ENCODE data around the gene PELI1.

Gene PELI1

GRCh38 chr2:64144057-64145013 lies at the start of gene PELI1:
TSS of gene PELI1 (minus strand) at chr2:64144420. CDS start at chr2:64108310, 36,110 bp downstream.
- peak; percentile 97 for DNase-seq

GRCh38 chr2:64193491-64193890 lies 49.3 kb upstream of the PELI1 start:
- DNase-seq = no peak

- no peak for DNase-seq
Observed at GRCh38 chr2:64192664-64193105, 48.5 kb upstream of the PELI1 start.

GRCh38 chr2:64192125-64192479 lies 47.9 kb upstream of the PELI1 start:
- DNase-seq = no peak

GRCh38 chr2:64189586-64189985 lies 45.4 kb upstream of the PELI1 start:
- DNase-seq = no peak

- DNase-seq = no peak
Observed at GRCh38 chr2:64189167-64189566, 44.9 kb upstream of the PELI1 start.

- DNase-seq = no peak
Observed at GRCh38 chr2:64186699-64187605, 42.7 kb upstream of the PELI1 start.

- DNase-seq = no peak
Observed at GRCh38 chr2:64179582-64180321, 35.5 kb upstream of the PELI1 start.

GRCh38 chr2:64177315-64177714 lies 33.1 kb upstream of the PELI1 start:
- no peak for DNase-seq

- DNase-seq = no peak
Observed at GRCh38 chr2:64175419-64176197, 31.4 kb upstream of the PELI1 start.

GRCh38 chr2:64173156-64174135 lies 29.2 kb upstream of the PELI1 start:
- DNase-seq = no peak

- DNase-seq = no peak
Observed at GRCh38 chr2:64168756-64169155, 24.5 kb upstream of the PELI1 start.

- DNase-seq = no peak
Observed at GRCh38 chr2:64168201-64168600, 24.0 kb upstream of the PELI1 start.

- no peak for DNase-seq
Observed at GRCh38 chr2:64166637-64167420, 22.6 kb upstream of the PELI1 start.

GRCh38 chr2:64166212-64166611 lies 22.0 kb upstream of the PELI1 start:
- no peak for DNase-seq

- DNase-seq = no peak
Observed at GRCh38 chr2:64165706-64166105, 21.5 kb upstream of the PELI1 start.

- DNase-seq = no peak
Observed at GRCh38 chr2:64164629-64165028, 20.4 kb upstream of the PELI1 start.

GRCh38 chr2:64162516-64162915 lies 18.3 kb upstream of the PELI1 start:
- no peak for DNase-seq

GRCh38 chr2:64157792-64158191 lies 13.6 kb upstream of the PELI1 start:
- no peak for DNase-seq

- peak; percentile 15 for DNase-seq
Observed at GRCh38 chr2:64153811-64154210, 9.6 kb upstream of the PELI1 start.

Data from NCI-H2171 treated with DMSO at 0.1 percent for 48 hours (cell line).